Inflammatory macrophage (primary cell): ENCODE results near the gene CDX2.
"Not testable (repeated sequence)": the region's sequence is repeated elsewhere in the genome, so short reads cannot be mapped to it uniquely, and the experiment has no call there.

Experiments used
- DNase-seq, 2 donors: peaks; one replicate each; pipeline ENCODE4 v3.0.0-alpha.2; 2020 to 2022
- total RNA-seq, 18 experiments: gene quantifications; one replicate each; lab custom pipeline; 2026; ENCODE audit warnings: mixed read lengths in 6 of 18, inconsistent platforms in 2 of 18; lab: John Stamatoyannopoulos, UW

The CDX2 gene
- 0 to 0.10 (median 0) reads per million in 18 experiments for total RNA-seq

DNA sequence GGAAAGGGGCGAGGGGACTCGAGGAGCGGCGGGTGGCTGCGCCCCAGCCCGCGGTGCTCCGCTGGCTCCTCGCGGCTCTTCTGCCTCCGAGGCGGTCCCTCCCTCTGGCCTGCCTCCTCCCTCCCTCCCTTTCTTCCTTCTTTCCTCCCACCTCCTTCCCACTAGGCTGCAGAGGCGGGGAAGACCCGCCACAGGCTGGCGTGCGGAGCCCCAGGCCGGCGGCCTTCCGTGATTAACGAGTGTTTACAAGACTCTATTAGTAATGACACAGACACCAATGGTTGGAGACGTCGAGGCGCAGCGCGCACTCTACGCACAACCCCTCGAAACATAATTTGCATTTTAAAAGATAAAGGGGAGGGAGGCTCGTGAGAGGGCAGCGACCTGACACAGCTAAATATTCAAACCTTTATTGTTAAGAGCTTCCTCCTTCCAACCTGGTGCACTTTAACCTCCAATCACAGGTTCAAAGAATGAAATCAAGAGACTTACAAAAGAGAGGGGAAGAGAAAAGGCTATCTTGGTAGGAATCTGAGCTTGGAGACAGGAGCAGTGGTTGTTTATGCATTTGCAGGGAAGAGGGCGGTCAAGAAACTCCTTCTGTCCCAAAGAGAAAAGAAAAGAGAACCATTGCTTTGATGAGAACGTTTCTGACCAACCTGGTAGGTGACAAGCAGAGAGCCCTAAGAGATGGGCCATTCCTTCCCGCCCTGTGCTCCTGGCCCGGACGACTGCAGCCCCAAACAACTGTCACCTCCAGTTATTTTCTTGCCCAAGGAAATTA is at the start of gene CDX2:
Gene CDX2, minus strand, starts transcription at position 234 of the 784 bp plus-strand sequence. CDS start 309 bp downstream, outside the sequence.
- no peak for DNase-seq

DNA sequence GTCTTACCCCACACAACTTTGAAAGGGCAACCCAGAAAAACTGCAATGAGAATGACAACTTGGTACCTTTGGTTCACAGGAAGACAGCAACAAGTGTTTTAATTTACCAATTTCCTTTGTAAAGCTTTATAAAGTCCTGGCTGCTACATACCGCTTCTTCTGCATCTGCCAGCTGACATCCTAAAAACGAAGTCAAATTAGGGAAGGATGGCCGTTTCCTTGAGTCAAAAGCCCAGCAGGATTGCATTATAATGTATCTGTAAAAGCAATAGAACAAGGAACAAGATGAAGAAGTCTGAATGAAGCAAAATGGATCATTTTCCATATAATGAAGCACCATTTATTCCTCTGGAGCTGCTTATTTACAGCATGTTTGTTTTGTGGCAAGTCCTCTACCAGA is 45.2 kb upstream of the CDX2 start:
- peak; percentile 63 to 64 for DNase-seq

- no peak for DNase-seq
Measured at GRCh38 chr13:28013482-28013881, 44.4 kb upstream of the CDX2 start.

DNA sequence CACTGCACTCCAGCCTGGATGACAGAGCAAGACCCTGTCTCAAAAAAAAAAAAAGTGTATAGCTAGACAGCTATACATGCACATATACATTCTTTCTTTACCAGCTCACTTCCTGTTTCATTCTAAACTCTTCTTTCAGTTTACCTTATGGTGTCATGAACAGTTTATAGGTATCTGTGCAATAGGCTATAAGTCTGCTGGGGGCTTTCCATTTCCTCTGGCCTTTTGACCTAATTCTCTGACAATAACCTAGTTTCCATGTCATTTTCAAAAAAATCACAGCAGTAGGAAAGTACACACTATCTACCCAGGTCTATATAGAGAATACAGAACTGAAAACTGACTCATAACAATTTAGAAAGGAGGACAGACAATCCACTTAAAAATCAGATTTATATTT is 43.8 kb upstream of the CDX2 start:
- no peak for DNase-seq

DNA sequence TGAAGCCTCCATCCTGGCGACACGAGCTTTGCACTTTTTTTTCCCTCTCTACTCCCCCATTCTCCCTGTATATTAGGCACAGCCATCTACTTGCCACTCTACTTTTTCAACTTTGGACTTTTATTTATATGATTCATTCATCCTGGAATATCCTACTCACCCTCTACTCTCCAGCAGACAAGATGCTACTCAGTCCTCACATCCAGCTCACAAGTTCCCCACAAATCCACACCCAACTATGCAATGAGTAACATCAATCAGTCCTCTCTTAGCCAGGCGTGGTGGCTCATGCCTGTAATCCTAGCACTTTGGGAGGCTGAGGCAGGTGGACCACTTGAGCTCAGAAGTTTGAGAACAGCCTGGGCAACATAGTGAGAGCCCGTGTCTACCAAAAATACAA is 43.3 kb upstream of the CDX2 start:
- no peak for DNase-seq

GRCh38 chr13:28010046-28010445 is 40.9 kb upstream of the CDX2 start:
- DNase-seq, result no peak

GRCh38 chr13:28005016-28005415 is 35.9 kb upstream of the CDX2 start:
- not testable (repeated sequence) for DNase-seq

DNA sequence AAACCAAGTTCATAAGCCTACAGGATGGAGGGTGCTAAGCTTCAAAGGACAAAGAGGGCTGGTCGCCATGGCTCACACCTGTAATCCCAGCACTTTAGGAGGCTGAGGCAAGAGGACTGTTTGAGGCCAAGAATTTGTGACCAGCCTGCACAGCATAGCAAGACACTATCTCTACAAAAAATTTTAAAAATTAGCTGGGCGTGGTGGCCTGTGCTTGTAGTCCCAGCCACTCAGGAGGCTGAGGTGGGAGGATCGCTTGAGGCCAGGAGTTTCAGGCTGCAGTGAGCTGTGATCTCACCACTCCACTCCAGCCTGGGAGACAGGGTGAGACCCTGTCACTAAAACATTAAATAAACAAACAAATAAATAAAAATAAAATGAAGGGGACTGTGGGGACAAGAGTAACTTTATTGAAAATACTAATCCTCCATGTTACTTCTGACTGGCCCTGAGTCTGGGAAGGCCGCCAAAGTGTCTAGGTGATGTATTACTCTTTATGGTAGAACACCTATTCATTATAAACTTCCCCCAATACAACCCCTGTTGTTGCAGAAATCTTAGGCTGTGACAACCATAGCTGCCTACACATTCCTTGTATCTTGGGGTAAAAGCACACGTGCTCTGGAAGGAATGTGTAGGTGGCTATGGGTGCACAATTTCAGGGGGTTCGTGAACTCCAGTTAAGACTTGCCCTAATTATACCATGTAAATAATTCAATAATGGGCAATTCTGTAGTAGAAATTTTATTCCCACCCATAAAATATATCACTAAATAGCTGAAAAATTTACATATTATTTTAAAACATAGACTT is 34.0 kb upstream of the CDX2 start:
- no peak for DNase-seq

DNA sequence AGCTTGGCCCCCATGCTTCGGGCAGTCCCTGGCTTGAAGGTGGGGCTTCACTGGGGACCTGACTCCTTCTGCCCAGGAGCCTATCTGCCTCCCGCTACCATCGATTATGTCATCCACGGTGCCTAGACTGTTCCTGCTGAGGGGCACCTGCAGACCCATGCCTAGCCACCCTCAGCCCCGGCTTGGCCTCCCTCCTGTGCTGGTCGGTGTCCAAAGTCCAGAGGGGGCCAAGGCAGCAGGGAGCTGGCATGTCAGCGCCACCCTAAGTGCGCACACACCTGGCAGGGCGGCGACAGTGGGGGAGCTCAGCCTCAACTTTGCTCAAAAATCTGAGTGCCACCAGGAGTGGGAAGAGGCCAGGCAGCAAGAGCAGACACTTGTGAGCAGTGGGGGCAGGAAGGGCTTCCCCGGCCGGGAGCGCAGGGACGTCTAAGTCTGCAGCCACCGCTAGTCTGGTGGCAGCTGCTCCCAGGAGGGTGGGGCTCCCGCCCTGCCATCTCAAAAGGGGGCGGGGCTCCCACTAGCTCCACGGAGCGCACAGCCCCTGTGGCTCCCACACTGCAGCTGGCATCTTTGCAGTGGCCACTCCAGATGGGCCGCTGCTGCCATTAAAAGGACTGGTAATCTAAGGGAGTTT is 32.8 kb upstream of the CDX2 start:
- no peak for DNase-seq

DNA sequence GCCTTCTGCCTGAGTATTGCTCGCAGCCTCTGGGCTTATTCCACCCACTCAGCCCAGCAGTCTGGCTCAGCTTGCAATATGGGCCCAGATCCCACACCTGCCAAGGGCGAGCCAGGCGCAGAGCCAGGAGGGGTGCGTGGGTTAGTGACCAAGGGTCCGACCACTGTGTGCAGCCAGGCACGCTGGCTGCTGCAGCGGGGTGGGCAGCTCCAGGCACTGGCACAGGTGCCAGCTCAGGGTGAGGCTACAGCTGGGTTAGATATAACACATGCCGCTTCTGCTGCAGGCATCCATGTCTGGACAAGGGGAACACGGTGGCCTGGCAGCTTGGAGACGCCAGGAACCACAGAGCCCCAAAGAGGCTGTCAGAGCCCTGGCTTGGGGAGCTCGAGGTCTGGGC is 31.9 kb upstream of the CDX2 start:
- no peak for DNase-seq

DNA sequence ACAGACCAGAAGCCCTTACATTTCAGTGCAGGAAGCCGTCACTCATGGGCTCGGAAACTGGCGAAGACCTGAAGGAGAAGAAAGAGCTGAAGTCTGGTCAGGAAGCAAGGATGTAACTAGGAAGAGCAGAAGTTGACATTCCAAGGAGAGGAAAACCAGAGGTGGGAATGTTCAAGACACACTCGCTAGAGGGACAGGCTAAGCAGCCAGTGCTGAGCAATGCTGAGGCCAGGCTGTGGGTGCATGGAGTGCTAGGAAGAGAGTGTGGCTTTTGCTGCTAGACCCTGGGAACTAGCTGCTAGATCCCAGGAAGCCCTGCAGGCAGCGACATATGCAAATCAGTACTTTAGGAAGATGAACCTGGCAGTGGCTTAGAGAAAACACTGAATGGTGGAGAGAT is 31.5 kb upstream of the CDX2 start:
- no peak for DNase-seq

DNA sequence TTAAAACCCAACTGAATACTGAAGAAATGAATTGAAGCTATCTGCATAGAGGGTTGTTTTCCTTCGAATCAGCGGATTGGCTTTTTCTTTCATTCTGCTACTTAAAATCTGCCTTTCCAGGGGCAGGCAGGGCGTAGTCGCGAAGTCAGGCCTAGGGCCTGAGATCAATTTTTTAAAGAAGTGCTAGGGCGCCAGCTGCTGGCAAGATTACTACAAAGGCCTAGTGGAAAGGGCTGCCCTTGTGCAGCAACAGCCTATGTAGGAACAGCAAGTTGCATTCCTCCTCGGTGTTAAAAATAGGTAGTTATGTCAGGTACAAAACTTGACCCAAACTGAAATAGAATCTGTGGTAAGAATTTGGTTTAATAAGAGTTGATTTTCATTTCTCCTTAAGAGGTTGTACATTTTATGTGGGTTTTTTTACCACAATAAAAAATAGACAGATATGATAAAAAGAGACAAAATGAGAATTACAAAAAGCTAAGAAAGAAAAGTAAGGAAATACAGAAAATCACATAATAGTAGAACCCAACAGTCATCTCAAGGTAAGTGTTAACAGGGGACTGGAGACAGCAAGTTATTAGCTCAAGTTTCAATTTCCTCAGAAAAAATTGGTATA is 28.9 kb upstream of the CDX2 start:
- DNase-seq, result peak; percentile 39 to 58

GRCh38 chr13:27991881-27992280 is 22.8 kb upstream of the CDX2 start:
- no peak for DNase-seq

DNA sequence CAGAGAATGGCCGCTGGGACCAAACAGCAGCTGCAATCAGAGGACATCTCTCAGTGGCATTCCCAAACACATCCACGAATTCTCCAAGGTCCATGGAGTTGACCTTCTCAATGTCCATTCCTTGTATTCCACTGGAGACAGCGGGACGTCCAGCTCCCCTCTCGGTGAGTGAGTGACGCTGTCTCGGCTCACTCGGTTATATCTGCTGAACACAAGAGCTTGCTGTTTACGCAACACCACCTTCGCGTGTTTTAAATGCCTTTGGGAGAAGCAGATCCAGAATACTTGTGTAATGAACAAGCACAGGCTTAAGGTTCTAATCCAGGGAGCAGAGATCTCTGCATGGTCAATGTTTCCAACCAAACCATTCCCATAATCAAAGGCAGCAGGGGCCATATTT is 19.4 kb upstream of the CDX2 start, which contains the start of gene URAD:
Gene URAD, minus strand, starts transcription at position 174 of the 400 bp plus-strand sequence. Its CDS starts 56 bp downstream, at position 118.
- no peak for DNase-seq

DNA sequence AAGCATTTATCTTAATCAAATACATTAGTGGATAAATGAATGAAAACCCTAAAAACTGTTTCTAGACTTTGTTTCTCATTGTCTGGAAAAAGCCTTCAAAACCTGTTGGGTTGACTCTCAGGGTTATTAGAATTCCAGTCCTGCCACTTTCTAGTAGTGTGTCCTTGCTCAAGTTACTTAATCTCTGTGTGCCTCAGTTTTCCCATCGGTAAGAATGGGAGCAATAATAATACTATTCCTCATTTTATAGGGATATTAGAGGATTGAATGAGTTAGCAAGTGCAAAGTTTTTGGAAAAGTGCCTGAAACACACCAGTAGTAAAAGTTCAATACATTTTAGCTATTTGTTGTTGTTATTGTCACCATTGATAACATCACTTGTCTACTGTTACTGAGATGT is 16.5 kb upstream of the CDX2 start:
- no peak for DNase-seq

DNA sequence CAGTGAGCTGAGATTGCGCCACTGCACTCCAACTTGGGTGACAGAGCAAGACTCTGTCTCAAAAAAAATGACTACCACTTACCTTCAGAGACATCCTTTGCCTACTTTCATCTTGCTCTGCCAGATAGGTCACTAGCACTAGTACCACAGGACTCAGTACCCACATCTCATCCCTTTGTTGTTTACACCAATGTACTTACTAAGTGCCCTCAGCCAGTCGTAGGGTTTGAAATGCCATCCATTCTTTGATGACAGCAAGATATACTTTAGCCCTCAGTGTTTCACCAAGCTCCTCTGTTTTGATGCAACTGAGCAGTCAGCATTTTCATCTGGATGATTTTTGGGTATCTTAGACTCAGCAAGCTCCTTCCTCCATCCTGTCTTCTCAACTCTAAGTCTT is 13.2 kb upstream of the CDX2 start:
- no peak for DNase-seq

GRCh38 chr13:27981006-27981708 is 12.0 kb upstream of the CDX2 start:
- no peak for DNase-seq

DNA sequence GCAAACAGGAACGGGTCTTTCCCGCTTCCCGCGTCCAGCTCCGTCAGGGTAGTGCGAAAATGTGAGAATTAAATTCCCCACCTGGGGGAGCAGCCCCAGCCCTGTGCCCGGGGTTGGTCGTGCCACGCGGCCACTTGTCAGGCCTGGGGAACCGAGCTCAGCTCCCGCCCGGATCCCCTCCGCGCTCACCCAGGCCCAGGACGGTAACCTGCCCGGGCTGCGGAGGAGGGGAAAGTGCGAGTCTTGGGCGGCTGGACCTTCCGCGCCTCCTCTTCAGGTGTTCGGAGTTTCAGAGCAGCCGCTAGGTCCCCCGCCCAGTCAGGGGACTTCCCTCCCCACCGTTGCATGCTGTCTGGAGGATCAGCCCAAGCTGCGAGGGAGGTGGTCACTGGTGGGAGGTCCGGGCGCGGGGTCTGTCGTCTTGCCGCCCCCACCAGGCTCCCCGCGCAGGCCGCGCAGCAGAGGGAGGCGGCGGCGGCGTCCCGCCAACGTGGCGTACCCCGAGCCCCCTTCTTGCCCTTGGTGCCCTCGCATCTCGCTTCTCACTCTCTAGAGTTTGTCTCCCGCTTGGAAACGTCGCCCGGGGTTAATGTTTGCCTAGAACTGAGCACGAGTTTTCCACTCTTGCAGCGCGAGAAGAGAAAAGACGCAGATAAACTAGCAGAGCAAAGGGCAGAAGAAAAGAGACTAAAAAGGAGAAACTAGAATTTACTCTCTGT is 11.3 kb upstream of the CDX2 start:
- DNase-seq, result no peak

DNA sequence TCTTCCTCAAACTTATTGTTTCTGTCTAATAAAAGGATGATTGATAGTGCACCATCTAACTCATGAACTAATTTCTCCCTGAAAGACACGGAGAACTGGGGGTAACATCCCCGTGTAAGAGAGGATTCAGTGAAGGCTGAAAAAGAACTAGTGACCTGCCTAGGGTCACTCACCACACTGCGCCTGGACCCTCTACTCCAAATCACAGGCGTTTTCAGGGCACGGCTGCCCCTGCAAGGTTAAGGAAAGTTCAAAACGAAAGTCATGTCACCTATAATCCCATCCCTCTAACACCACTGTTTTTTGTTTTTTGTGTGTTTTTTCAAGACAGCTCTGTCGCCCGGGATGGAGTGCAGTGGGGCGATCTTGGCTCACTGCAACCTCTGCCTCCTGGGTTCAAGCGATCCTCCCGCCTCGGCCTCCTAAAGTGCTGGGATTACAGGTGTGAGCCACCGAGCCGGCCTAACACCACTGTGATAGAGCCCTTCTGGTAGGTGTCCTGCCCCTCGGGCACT is 10.7 kb upstream of the CDX2 start:
- DNase-seq, result no peak

- DNase-seq, result no peak
Measured at GRCh38 chr13:27979001-27979643, 10.0 kb upstream of the CDX2 start.
